ENCODE data around the gene NELL1.

Gene NELL1

GRCh38 chr11:20627701-20628100, 41.7 kb upstream of the NELL1 start:
- TF ChIP-seq, protein P1, sequence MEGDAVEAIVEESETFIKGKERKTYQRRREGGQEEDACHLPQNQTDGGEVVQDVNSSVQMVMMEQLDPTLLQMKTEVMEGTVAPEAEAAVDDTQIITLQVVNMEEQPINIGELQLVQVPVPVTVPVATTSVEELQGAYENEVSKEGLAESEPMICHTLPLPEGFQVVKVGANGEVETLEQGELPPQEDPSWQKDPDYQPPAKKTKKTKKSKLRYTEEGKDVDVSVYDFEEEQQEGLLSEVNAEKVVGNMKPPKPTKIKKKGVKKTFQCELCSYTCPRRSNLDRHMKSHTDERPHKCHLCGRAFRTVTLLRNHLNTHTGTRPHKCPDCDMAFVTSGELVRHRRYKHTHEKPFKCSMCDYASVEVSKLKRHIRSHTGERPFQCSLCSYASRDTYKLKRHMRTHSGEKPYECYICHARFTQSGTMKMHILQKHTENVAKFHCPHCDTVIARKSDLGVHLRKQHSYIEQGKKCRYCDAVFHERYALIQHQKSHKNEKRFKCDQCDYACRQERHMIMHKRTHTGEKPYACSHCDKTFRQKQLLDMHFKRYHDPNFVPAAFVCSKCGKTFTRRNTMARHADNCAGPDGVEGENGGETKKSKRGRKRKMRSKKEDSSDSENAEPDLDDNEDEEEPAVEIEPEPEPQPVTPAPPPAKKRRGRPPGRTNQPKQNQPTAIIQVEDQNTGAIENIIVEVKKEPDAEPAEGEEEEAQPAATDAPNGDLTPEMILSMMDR (IDR thresholded peaks at IDR 0.05; ENCODE audit: low read depth, low read length, missing control alignments): no peak
- no peak for DNase-seq (ENCODE audit: low read depth)
- no peak overlapping the region for H3K4me3 ChIP-seq (ENCODE audit: low read depth, low read length)
- in situ Hi-C loops (cut with HindIII; ENCODE audit: low sequenced_read_pairs): no loop called here

DNA sequence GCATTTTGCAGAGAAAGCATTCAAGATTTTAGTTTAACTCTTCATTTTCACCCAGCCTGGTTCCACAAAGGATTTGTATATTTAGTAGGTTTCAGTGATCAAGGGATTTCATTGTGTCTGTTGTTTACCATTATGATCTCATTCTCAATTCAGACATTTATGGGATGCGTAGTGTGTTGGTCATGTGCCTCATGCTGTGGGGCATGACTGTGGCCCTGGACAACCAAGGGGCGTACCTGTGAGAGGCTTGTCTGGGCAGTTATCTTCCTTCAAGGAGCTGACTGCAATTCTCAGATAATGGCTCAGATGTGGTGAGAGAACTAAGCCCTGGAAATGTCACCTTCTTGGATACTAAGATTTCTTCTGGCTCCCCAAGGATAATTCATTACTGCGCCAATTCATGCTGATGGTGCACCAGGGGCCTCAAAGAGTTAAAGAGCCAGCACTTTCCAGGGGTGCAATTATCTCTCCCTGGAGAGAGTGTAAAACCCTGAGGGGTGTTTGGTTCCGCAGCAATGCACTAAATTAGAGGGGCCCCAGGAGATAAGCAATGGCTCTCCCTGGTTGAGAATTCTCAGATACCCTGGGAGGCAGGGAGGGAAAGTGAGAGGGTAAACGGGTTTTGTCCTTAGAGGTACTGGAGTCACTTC, 37.7 kb upstream of the NELL1 start:
- TF ChIP-seq, protein P1 (IDR thresholded peaks at IDR 0.05; ENCODE audit: low read depth, low read length, missing control alignments): no peak
- DNase-seq (ENCODE audit: low read depth): no peak
- H3K4me3 ChIP-seq (ENCODE audit: low read depth, low read length): no peak overlapping the region
- in situ Hi-C loops (cut with HindIII; ENCODE audit: low sequenced_read_pairs): no loop called here

DNA sequence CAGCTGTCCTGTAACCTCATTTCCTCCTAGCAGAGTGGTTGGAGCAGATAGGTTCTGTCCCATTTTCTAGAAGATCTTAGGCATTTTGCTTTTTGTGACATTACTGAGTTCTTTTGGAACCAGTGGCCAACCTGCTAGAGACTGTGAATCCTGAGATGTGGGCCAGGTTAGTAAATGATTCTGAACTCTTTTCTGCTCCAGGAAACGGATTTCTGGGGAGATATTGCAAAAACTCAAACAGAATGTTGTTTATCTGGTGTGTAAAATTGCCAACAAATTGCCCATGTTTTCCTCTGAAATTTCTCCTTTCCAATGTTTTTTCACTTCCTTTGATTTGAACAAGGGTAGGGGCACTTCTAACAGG, 37.2 kb upstream of the NELL1 start:
- no peak overlapping the region for H3K4me3 ChIP-seq (ENCODE audit: low read depth, low read length)
- DNase-seq (ENCODE audit: low read depth): no peak
- TF ChIP-seq, protein P1 (IDR thresholded peaks at IDR 0.05; ENCODE audit: low read depth, low read length, missing control alignments): no peak
- in situ Hi-C loops (cut with HindIII; ENCODE audit: low sequenced_read_pairs): no loop called here

DNA sequence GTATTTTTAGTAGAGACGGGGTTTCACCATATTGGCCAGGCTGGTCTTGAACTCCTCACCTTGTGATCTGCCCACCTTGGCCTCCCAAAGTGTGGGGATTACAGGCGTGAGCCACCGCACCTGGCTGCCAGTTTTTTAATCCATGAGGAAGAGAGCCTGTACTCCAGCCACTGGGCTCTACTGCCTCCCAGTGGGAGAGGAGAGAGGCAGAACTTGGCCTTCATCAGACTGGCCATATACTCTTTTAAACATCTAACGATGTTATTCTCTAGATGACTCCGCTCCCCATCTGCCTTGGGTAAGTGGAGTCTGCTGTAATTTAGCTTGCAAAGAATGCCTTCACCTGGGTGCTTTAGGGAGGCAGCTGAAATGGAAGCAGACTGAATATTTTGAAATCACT, 35.3 kb upstream of the NELL1 start:
- TF ChIP-seq, protein P1 (IDR thresholded peaks at IDR 0.05; ENCODE audit: low read depth, low read length, missing control alignments): no peak
- no peak for DNase-seq (ENCODE audit: low read depth)
- H3K4me3 ChIP-seq (ENCODE audit: low read depth, low read length): no peak overlapping the region
- in situ Hi-C loops (cut with HindIII; ENCODE audit: low sequenced_read_pairs): no loop called here

DNA sequence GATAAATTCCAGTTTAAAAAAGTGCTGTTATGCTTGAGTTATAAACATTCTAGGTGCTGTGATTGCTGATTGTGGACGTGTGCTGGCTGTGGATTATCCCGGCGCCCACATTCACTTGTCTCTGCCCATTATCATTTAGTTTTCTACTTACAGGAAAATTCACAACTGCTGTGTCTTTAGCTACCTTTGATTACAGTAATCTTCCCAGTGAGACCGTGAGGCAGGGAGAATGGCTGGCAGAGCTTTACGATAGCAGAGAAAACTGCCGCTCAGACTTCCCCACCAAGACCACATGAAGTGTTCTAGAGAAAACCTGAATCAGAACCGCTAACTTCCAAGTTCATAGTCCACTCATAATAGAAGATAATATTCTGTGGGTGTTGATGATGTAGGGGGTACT, 34.6 kb upstream of the NELL1 start:
- in situ Hi-C loops (cut with HindIII; ENCODE audit: low sequenced_read_pairs): no loop called here
- DNase-seq (ENCODE audit: low read depth): no peak
- H3K4me3 ChIP-seq (ENCODE audit: low read depth, low read length): no peak overlapping the region
- TF ChIP-seq, protein P1 (IDR thresholded peaks at IDR 0.05; ENCODE audit: low read depth, low read length, missing control alignments): no peak

- in situ Hi-C loops (cut with HindIII; ENCODE audit: low sequenced_read_pairs): no loop called here
- no peak for DNase-seq (ENCODE audit: low read depth)
- TF ChIP-seq, protein P1 (IDR thresholded peaks at IDR 0.05; ENCODE audit: low read depth, low read length, missing control alignments): no peak
- H3K4me3 ChIP-seq (ENCODE audit: low read depth, low read length): no peak overlapping the region
These were observed 31.3 kb upstream of the NELL1 start for GRCh38 chr11:20638074-20638473.
